B cell (primary cell): ENCODE measurements around the gene DOCK4.

Source experiments
- CTCF ChIP-seq: fragments of 200-600 bp; IDR thresholded peaks from one replicate; pipeline ENCODE4 v1.8.0; 2022; ENCODE audit warnings: antibody characterized with exemption, mild to moderate bottlenecking
- EZH2 ChIP-seq: IDR thresholded peaks from 2 replicates; pipeline ENCODE4 v1.6.1; 2012; ENCODE audit warnings: borderline replicate concordance, low read depth, mild to moderate bottlenecking, moderate library complexity, low read length; ENCODE audit not compliant: insufficient read depth, poor library complexity, severe bottlenecking

GRCh38 chr7:111746950-111747349, 459.2 kb downstream of the DOCK4 start:
- TF ChIP-seq CTCF = no peak
- TF ChIP-seq EZH2 = no peak
